Parathyroid adenoma (tissue), 2 donors: ENCODE measurements around the gene GPR155.
A peak's percentile ranks its signal among the peaks of the same experiment; 100 is the strongest.

ENCODE experiments used
- H2AFZ ChIP-seq: fragments of 300-600 bp; sonication (generic); one replicate; pipeline ENCODE4 v1.7.0; 2017; ENCODE audit warnings: antibody characterized with exemption, mild to moderate bottlenecking
- H3K27ac ChIP-seq: fragments of 300-600 bp; sonication (generic); one replicate; pipeline ENCODE4 v1.7.0; 2017
- H3K27me3 ChIP-seq: fragments of 300-600 bp; sonication (generic); one replicate; pipeline ENCODE4 v1.7.0; 2017; ENCODE audit warnings: low read length; ENCODE audit not compliant: control insufficient read depth, insufficient read depth
- H3K36me3 ChIP-seq: fragments of 300-600 bp; sonication (generic); one replicate; pipeline ENCODE4 v1.7.0; 2017; ENCODE audit warnings: low read length; ENCODE audit not compliant: control insufficient read depth, insufficient read depth
- H3K4me1 ChIP-seq: fragments of 300-600 bp; sonication (generic); one replicate; pipeline ENCODE4 v1.7.0; 2017; ENCODE audit warnings: control low read depth
- H3K4me2 ChIP-seq: fragments of 300-600 bp; sonication (generic); one replicate; pipeline ENCODE4 v1.7.0; 2017; ENCODE audit warnings: low read length
- H3K4me3 ChIP-seq: fragments of 300-600 bp; sonication (generic); one replicate; pipeline ENCODE4 v1.7.0; 2017; ENCODE audit warnings: low read depth, low read length
- H3K79me2 ChIP-seq: fragments of 300-600 bp; sonication (generic); one replicate; pipeline ENCODE4 v1.7.0; 2017; ENCODE audit warnings: control low read depth
- H3K9ac ChIP-seq: fragments of 300-600 bp; sonication (generic); one replicate; pipeline ENCODE4 v1.7.0; 2017; ENCODE audit warnings: mild to moderate bottlenecking
- H3K9me3 ChIP-seq: fragments of 300-600 bp; sonication (generic); one replicate; pipeline ENCODE4 v1.7.0; 2017; ENCODE audit warnings: low read length; ENCODE audit not compliant: control insufficient read depth
- CTCF ChIP-seq: fragments of 300-600 bp; sonication (generic); IDR thresholded peaks from one replicate; pipeline ENCODE4 v1.7.0; 2017; ENCODE audit warnings: antibody characterized with exemption, mild to moderate bottlenecking
- donor health status: primary hyperparathyroidism.

GPR155 gene

GRCh38 chr2:174503161-174503809, 16.5 kb upstream of the GPR155 start:
- H3K27ac ChIP-seq = no peak overlapping the region
- no peak for TF ChIP-seq CTCF
- no peak overlapping the region for H2AFZ ChIP-seq
- no peak overlapping the region for H3K9ac ChIP-seq
- H3K79me2 ChIP-seq = no peaks in the 10 kb centered on the region
- H3K4me3 ChIP-seq = no peak overlapping the region
- no peak overlapping the region for H3K4me2 ChIP-seq
- H3K27me3 ChIP-seq = no peaks in the 10 kb centered on the region
- H3K36me3 ChIP-seq = no peaks in the 10 kb centered on the region
- H3K4me1 ChIP-seq = no peaks in the 10 kb centered on the region
- no peaks in the 10 kb centered on the region for H3K9me3 ChIP-seq

- Histone ChIP-seq H3K79me2 (no peaks in the 10 kb centered on the region), H3K36me3 (no peaks in the 10 kb centered on the region), H3K4me3 (no peak overlapping the region), H3K27ac (no peak overlapping the region), H3K4me1 (peaks cover 5% of the 10 kb centered on the region), H3K9me3 (no peaks in the 10 kb centered on the region), H3K4me2 (no peak overlapping the region), H3K27me3 (no peaks in the 10 kb centered on the region), H2AFZ (no peak overlapping the region), H3K9ac (no peak overlapping the region)
- no peak for TF ChIP-seq CTCF
Measured at GRCh38 chr2:174499371-174499770, 12.5 kb upstream of the GPR155 start.

GRCh38 chr2:174495365-174496012, 8.7 kb upstream of the GPR155 start:
- peak overlapping the region; percentile 19 for H3K4me3 ChIP-seq
- no peaks in the 10 kb centered on the region for H3K27me3 ChIP-seq
- H3K27ac ChIP-seq = no peak overlapping the region
- H3K4me1 ChIP-seq = peaks cover 5% of the 10 kb centered on the region
- no peaks in the 10 kb centered on the region for H3K79me2 ChIP-seq
- no peaks in the 10 kb centered on the region for H3K9me3 ChIP-seq
- H3K9ac ChIP-seq = no peak overlapping the region
- H3K36me3 ChIP-seq = no peaks in the 10 kb centered on the region
- TF ChIP-seq CTCF = no peak
- H2AFZ ChIP-seq = peak overlapping the region; percentile 75
- H3K4me2 ChIP-seq = peak overlapping the region; percentile 56

- no peak overlapping the region for H3K4me3 ChIP-seq
- H3K4me1 ChIP-seq = peaks cover 5% of the 10 kb centered on the region
- no peak overlapping the region for H2AFZ ChIP-seq
- no peaks in the 10 kb centered on the region for H3K27me3 ChIP-seq
- H3K9me3 ChIP-seq = no peaks in the 10 kb centered on the region
- H3K4me2 ChIP-seq = peak overlapping the region; percentile 50
- no peak overlapping the region for H3K9ac ChIP-seq
- TF ChIP-seq CTCF = no peak
- H3K79me2 ChIP-seq = no peaks in the 10 kb centered on the region
- no peaks in the 10 kb centered on the region for H3K36me3 ChIP-seq
- no peak overlapping the region for H3K27ac ChIP-seq
Measured at GRCh38 chr2:174493549-174494331, 6.9 kb upstream of the GPR155 start.
